Thyroid gland (tissue), 4 donors: ENCODE data around the gene GLI3.

Experiments used
- CTCF ChIP-seq, 6 experiments: fragments of 200-600 bp in 3 of 6; fragments of 450-650 bp in 3 of 6; sonication (generic) in 3 of 6; IDR thresholded peaks; one replicate each; pipeline ENCODE4 v1.5.1; 2016 to 2019; ENCODE audit warnings: antibody characterized with exemption in 6 of 6, mild to moderate bottlenecking in 2 of 6, inconsistent platforms in 1 of 6, moderate library complexity in 1 of 6
- POLR2A ChIP-seq, 2 donors: fragments of 450-650 bp; IDR thresholded peaks; one replicate each; pipeline ENCODE4 v1.6.1; 2017; ENCODE audit warnings: antibody characterized with exemption in 2 of 2, mild to moderate bottlenecking in 2 of 2, moderate library complexity in 1 of 2

GRCh38 chr7:42180806-42181205, 56.2 kb downstream of the GLI3 start:
- TF ChIP-seq POLR2A (IDR thresholded peaks at IDR 0.05) (no peak), CTCF (IDR thresholded peaks at IDR 0.05) (no peak)
